GM12891 (cell line): ENCODE data around the gene MYOC.
A peak's percentile ranks its signal among the peaks of the same experiment; 100 is the strongest.

Source experiments
- DNase-seq: peaks from one replicate; pipeline ENCODE4 v3.0.0; 2011; ENCODE audit warnings: low spot score; ENCODE audit not compliant: insufficient read length
- FAIRE-seq: peaks from 2 replicates; lab custom pipeline; 2011; peaks lifted over from hg19 to GRCh38; lab: Jason Lieb, UNC
- PAX5 ChIP-seq: IDR thresholded peaks from 2 replicates; pipeline ENCODE4 v1.6.1; 2011; ENCODE audit warnings: low read length, moderate library complexity, mild to moderate bottlenecking; ENCODE audit not compliant: insufficient read depth, severe bottlenecking
- POLR2A ChIP-seq: IDR thresholded peaks from 2 replicates; pipeline ENCODE4 v1.6.1; 2011; ENCODE audit warnings: low read depth, low read length, control low read depth
- POLR2AphosphoS5 ChIP-seq: IDR thresholded peaks from 2 replicates; pipeline ENCODE4 v1.6.1; 2011; ENCODE audit warnings: low read depth, low read length, control low read depth
- POU2F2 ChIP-seq: IDR thresholded peaks from 2 replicates; pipeline ENCODE4 v1.6.1; 2011; ENCODE audit warnings: low read depth, mild to moderate bottlenecking, control low read depth, low read length, moderate library complexity
- SPI1 ChIP-seq: IDR thresholded peaks from 2 replicates; pipeline ENCODE4 v1.6.1; 2011; ENCODE audit warnings: low read depth, low read length, control low read depth
- TAF1 ChIP-seq: IDR thresholded peaks from 2 replicates; pipeline ENCODE4 v1.6.1; 2011; ENCODE audit warnings: low read depth, low read length, control low read depth

MYOC gene

GRCh38 chr1:171654942-171655745, 2.7 kb upstream of the MYOC start:
- TF ChIP-seq SPI1 (no peak), PAX5 (no peak), POLR2AphosphoS5 (no peak), POLR2A (no peak), POU2F2 (no peak), TAF1 (no peak)
- peak; percentile 74 for FAIRE-seq
- peak; percentile 55 for DNase-seq

GRCh38 chr1:171654201-171654941, 1.9 kb upstream of the MYOC start:
- FAIRE-seq (no peak), DNase-seq (no peak)
- TF ChIP-seq PAX5 = no peak
- no peak for TF ChIP-seq SPI1
- no peak for TF ChIP-seq POLR2A
- no peak for TF ChIP-seq POLR2AphosphoS5
- TF ChIP-seq TAF1 = no peak
- TF ChIP-seq POU2F2 = no peak

- FAIRE-seq (no peak), DNase-seq (no peak)
- TF ChIP-seq POU2F2 = no peak
- TF ChIP-seq TAF1 = no peak
- TF ChIP-seq SPI1 = no peak
- TF ChIP-seq POLR2A = no peak
- no peak for TF ChIP-seq PAX5
- TF ChIP-seq POLR2AphosphoS5 = no peak
Measured at GRCh38 chr1:171653796-171654195, 1.3 kb upstream of the MYOC start.

GRCh38 chr1:171646249-171646560, 6.3 kb downstream of the MYOC start:
- no peak for TF ChIP-seq POLR2AphosphoS5
- no peak for TF ChIP-seq POLR2A
- no peak for TF ChIP-seq SPI1
- TF ChIP-seq POU2F2 = no peak
- no peak for TF ChIP-seq TAF1
- FAIRE-seq (no peak), DNase-seq (no peak)

GRCh38 chr1:171645553-171646248, 6.8 kb downstream of the MYOC start:
- no peak for DNase-seq
- FAIRE-seq = no peak
- TF ChIP-seq TAF1 (no peak), SPI1 (no peak), POU2F2 (no peak), PAX5 (no peak)

- DNase-seq (peak; percentile 27), FAIRE-seq (peak; percentile 76)
- no peak for TF ChIP-seq POLR2A
- TF ChIP-seq SPI1 = no peak
- TF ChIP-seq PAX5 = no peak
- no peak for TF ChIP-seq POU2F2
- no peak for TF ChIP-seq POLR2AphosphoS5
- TF ChIP-seq TAF1 = no peak
Measured at GRCh38 chr1:171644805-171645483, 7.5 kb downstream of the MYOC start.

GRCh38 chr1:171643156-171643555, 9.3 kb downstream of the MYOC start:
- FAIRE-seq = no peak

GRCh38 chr1:171642197-171642596, 10.3 kb downstream of the MYOC start:
- DNase-seq (no peak), FAIRE-seq (no peak)
- TF ChIP-seq TAF1 (no peak), POLR2A (no peak), POLR2AphosphoS5 (no peak), PAX5 (no peak), POU2F2 (no peak), SPI1 (no peak)

More at GRCh38 chr1:171643156-171643555, 9.3 kb downstream of the MYOC start:
- no peak for DNase-seq
- TF ChIP-seq SPI1 = no peak
- no peak for TF ChIP-seq POLR2AphosphoS5
- TF ChIP-seq PAX5 = no peak
- no peak for TF ChIP-seq POLR2A
- TF ChIP-seq TAF1 = no peak
- TF ChIP-seq POU2F2 = no peak
